AG04449 (cell line): ENCODE measurements around the gene LURAP1L.

Experiments
- CTCF ChIA-PET: fragments of 350-600 bp; formaldehyde crosslinking; extraction: SDS; loops from one replicate; lab custom pipeline; 2021; ENCODE audit warnings: antibody characterized with exemption; lab: Yijun Ruan, JAX
- POLR2A ChIA-PET: fragments of 400-600, 350-600 bp; formaldehyde crosslinking; extraction: SDS; loops from one replicate; lab custom pipeline; 2020; ENCODE audit warnings: antibody characterized with exemption, inconsistent platforms; lab: Yijun Ruan, JAX
- DNase-seq: peaks from one replicate; pipeline ENCODE4 v3.0.0-alpha.2; 2010; ENCODE audit warnings: low read depth, low spot score
- H3K4me3 ChIP-seq: 2 replicates; pipeline ENCODE4 v1.5.1; 2011; ENCODE audit warnings: low read depth, mild to moderate bottlenecking, control low read depth, low read length
- TF ChIP-seq, protein P1 (sequence below): IDR thresholded peaks from one replicate; pipeline ENCODE4 v1.5.1; 2011; ENCODE audit warnings: mild to moderate bottlenecking, moderate library complexity, low read length, control low read depth, inconsistent platforms; ENCODE audit not compliant: insufficient read depth; ENCODE audit errors: missing control alignments

Gene LURAP1L

DNA sequence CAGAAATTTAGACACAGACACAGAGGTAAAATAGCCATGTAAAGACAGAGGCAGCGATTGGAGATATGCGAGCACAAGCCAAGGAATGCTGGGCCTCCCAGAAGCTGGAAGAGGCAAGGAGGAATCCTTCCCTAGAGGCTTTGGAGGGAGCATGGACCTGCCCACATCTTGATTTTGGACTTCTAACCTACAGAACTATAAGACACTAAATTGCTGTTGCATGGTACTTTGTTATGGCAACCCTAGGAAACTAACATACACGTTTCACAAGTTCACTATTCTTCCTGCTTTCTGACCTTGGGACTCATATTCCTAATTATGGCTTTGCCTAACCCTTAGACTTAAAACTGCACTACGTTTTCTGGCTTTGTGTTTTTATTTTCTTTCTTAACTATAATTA lies 4.6 kb upstream of the LURAP1L start:
- POLR2A ChIA-PET = no interaction called here
- CTCF ChIA-PET = interaction anchor here (1.0 to 1.4 kb wide), 3 partner anchors 12 to 51 kb away, joined by 4 to 6 read pairs (median 4); no protein-coding TSS in a partner anchor
- H3K4me3 ChIP-seq = no peak overlapping the region
- no peak for DNase-seq
- TF ChIP-seq, protein P1, sequence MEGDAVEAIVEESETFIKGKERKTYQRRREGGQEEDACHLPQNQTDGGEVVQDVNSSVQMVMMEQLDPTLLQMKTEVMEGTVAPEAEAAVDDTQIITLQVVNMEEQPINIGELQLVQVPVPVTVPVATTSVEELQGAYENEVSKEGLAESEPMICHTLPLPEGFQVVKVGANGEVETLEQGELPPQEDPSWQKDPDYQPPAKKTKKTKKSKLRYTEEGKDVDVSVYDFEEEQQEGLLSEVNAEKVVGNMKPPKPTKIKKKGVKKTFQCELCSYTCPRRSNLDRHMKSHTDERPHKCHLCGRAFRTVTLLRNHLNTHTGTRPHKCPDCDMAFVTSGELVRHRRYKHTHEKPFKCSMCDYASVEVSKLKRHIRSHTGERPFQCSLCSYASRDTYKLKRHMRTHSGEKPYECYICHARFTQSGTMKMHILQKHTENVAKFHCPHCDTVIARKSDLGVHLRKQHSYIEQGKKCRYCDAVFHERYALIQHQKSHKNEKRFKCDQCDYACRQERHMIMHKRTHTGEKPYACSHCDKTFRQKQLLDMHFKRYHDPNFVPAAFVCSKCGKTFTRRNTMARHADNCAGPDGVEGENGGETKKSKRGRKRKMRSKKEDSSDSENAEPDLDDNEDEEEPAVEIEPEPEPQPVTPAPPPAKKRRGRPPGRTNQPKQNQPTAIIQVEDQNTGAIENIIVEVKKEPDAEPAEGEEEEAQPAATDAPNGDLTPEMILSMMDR = no peak

DNA sequence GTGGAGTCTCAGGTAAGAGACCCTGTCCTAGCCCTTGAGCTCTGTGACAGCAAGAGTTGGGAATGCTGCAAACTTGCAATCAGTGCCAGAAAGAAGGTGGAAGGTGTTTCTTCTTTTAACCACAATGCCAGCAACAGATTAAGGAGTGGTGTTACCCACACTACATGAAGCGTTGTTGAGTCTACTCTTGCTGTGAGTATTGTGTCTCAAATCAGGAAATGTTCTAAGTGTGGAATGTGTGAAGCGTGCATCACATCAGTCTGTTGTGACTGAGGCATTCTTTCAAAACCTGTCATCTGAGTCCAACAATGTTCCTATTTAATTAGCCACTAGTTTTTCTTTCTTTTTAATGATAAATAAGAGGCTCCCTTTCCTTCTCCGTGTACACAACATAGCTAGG lies 2.9 kb upstream of the LURAP1L start:
- ChIA-PET POLR2A (no interaction called here), CTCF (interaction anchor here (2.1 to 5.5 kb wide), 2 partner anchors 53 to 113 kb away, joined by 6 to 32 read pairs; no protein-coding TSS in a partner anchor)
- no peak overlapping the region for H3K4me3 ChIP-seq
- no peak for DNase-seq
- TF ChIP-seq, protein P1 = no peak

DNA sequence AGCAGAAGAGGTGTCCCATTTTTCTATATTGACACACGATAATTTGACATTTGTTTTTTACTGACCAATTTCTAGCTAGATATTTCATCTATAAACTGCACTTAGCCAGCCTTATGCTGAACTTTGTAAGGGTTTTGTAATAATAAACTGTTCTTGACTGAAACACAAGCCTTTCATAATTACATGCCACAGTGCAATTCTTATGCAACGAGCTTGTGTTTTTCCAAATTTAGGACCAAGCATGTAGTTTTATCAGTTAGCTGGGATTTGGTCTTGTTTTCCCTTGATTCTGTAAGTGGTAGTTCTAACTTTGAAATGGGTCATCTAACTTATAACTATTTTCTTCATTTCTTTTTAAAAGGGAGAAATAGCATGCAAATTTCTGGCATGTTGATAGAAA lies 1.3 kb upstream of the LURAP1L start:
- H3K4me3 ChIP-seq = no peak overlapping the region
- ChIA-PET POLR2A (no interaction called here), CTCF (interaction anchor here (2.1 to 5.5 kb wide), 3 partner anchors 50 to 111 kb away, joined by 6 to 32 read pairs (median 24); no protein-coding TSS in a partner anchor)
- DNase-seq = no peak
- TF ChIP-seq, protein P1 = no peak

DNA sequence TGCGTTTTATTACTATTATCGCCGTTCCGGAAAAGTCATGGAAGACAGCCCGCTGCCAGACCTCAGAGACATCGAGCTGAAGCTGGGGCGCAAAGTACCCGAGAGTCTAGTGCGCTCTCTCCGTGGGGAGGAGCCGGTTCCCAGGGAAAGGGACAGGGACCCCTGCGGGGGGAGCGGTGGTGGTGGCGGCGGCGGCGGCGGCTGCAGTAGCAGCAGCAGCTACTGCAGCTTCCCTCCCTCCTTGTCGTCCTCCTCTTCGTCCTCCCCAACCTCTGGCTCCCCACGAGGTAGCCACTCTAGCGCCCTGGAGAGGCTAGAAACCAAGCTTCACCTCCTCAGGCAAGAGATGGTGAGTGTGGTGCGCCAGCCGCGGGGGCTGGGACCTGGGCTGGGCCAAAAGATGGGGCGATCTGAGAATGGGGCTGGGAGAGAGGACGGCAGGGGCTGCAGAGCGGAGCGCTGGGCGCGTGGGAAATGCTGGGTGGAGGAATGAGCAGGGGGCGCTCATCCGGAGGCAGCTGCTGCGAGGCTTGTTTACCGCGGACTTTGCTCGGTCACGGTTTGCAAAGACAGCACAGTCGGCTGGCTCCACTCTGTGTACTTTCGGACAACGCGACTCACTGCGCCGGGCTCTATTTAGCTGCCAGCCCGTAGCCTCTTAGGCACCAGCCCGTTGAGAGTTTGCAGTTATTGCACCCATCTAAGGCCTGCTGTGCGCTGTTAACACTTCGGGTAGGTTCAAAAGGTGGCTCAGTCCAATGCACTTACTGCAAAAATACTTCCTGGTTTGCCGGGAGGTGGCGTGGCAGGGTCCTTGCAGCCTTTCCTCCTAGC lies 1.1 kb downstream of the LURAP1L start:
- H3K4me3 ChIP-seq = peak overlapping the region; percentile 85
- ChIA-PET CTCF (interaction anchor here (0.9 to 5.5 kb wide), 28 partner anchors 9 to 137 kb away, joined by 3 to 32 read pairs (median 5); no protein-coding TSS in a partner anchor), POLR2A (interaction anchor here (0.8 to 1.2 kb wide), 6 partner anchors 9 to 109 kb away, joined by 3 to 7 read pairs (median 3); no protein-coding TSS in a partner anchor)
- TF ChIP-seq, protein P1 = peak; percentile 72
- DNase-seq = no peak

DNA sequence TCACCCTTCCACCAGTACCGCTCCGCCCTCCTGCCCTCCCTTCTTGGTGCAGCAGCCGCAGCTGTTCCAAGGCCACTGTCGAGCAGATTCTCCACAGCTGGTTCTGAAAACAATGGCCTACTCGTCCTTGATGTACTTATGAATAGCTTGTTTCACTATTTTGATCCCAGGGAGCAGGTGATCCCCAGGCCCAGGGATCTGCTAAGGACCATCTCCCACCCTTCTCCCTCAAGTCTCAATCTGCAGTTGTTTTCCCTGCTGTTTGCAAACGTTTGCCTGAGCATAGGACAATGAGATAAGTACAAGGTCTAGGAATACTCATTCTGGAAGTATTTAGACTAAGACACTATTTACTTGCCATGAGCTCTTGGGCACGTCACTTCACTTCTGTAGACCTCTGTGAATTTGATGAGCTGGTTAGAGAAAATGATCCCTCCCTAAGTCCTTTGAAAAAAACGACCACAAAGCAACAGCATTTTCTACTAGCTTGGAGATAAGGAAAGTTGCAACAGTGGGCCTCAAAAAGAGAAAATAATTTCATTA lies 1.8 kb downstream of the LURAP1L start:
- CTCF ChIA-PET = interaction anchor here (0.9 to 5.5 kb wide), 23 partner anchors 8 to 136 kb away, joined by 3 to 32 read pairs (median 6); no protein-coding TSS in a partner anchor
- no peak for DNase-seq
- TF ChIP-seq, protein P1 = no peak
- POLR2A ChIA-PET = interaction anchor here (0.8 to 1.2 kb wide), 5 partner anchors 9 to 106 kb away, joined by 3 to 7 read pairs (median 3); no protein-coding TSS in a partner anchor
- peak overlapping the region; percentile 85 for H3K4me3 ChIP-seq
